T-cell (primary cell): ENCODE data around the gene NCCRP1. TPM values are rescaled to one million over a fixed set of nuclear protein-coding genes. Genes with fewer than 3 reads are reported as not detected.

Source experiments
- ATAC-seq, 4 experiments: fragments of 200-7000 bp in 3 of 4; fragments of 150-1000 bp in 1 of 4; cut with Tn5 transposase; replicated peaks in 1 of 4; 1 replicate in 3 of 4; 2 replicates in 1 of 4; pipeline ENCODE4 v1.10.0; 2021; ENCODE audit warnings: moderate library complexity in 3 of 4, mild to moderate bottlenecking in 2 of 4, moderate number of reproducible peaks in 1 of 4
- CTCF ChIA-PET, 2 donors: fragments of 300-600 bp; sonication (Branson Sonifier 250); formaldehyde crosslinking; loops; one replicate each; lab custom pipeline; 2022; ENCODE audit warnings: antibody characterized with exemption in 2 of 2; lab: Charles Lee
- POLR2A ChIA-PET, 2 donors: fragments of 300-600 bp; sonication (Branson Sonifier 250); formaldehyde crosslinking; loops; one replicate each; lab custom pipeline; 2022; ENCODE audit warnings: antibody characterized with exemption in 2 of 2; lab: Charles Lee
- DNase-seq, 35 experiments: peaks; one replicate each; pipeline versions ENCODE4 v3.0.0 to v3.0.0-alpha.2; 2013 to 2023
- H3K27ac ChIP-seq: one replicate; pipeline ENCODE4 v1.5.1; 2013; ENCODE audit warnings: low read length
- H3K27me3 ChIP-seq, 2 experiments: replicated peaks in 1 of 2; 1 replicate in 1 of 2; 2 replicates in 1 of 2; pipeline versions ENCODE4 v1.6.1 to v1.7.0; 2013; ENCODE audit warnings: low read length in 1 of 2, mixed read lengths in 1 of 2; ENCODE audit not compliant: control insufficient read depth in 2 of 2, insufficient read depth in 2 of 2; ENCODE audit errors: extremely low read depth in 1 of 2
- H3K36me3 ChIP-seq, 2 donors: 1 replicate in 1 of 2; 2 replicates in 1 of 2; pipeline versions ENCODE4 v1.6.1 to v1.7.0; 2013; ENCODE audit warnings: low read length in 1 of 2; ENCODE audit not compliant: control insufficient read depth in 2 of 2, insufficient read depth in 1 of 2; ENCODE audit errors: extremely low read depth in 1 of 2
- H3K4me1 ChIP-seq, 2 experiments: 1 replicate in 1 of 2; 2 replicates in 1 of 2; pipeline versions ENCODE4 v1.6.1 to v1.7.0; 2013; ENCODE audit warnings: low read length in 2 of 2, mixed read lengths in 1 of 2; ENCODE audit not compliant: insufficient read depth in 2 of 2, control insufficient read depth in 1 of 2; ENCODE audit errors: extremely low read depth in 1 of 2
- H3K4me3 ChIP-seq, 2 donors: 1 replicate in 1 of 2; 2 replicates in 1 of 2; pipeline versions ENCODE4 v1.5.1 to v1.7.0; 2013; ENCODE audit warnings: mild to moderate bottlenecking in 2 of 2, low read length in 1 of 2, moderate library complexity in 1 of 2; ENCODE audit not compliant: control insufficient read depth in 1 of 2; ENCODE audit errors: extremely low read depth in 1 of 2
- H3K9me3 ChIP-seq: 2 replicates; pipeline ENCODE4 v1.7.0; 2013
- H3K27ac Mint-ChIP-seq, 2 donors: one replicate each; pipeline ENCODE4 v1.8.0; 2020 to 2021; ENCODE audit warnings: mild to moderate bottlenecking in 2 of 2, mixed read lengths in 2 of 2
- H3K27me3 Mint-ChIP-seq, 2 donors: one replicate each; pipeline ENCODE4 v1.8.0; 2021 to 2022; ENCODE audit warnings: mixed read lengths in 2 of 2
- H3K36me3 Mint-ChIP-seq: one replicate; pipeline ENCODE4 v1.8.0; 2021; ENCODE audit warnings: mixed read lengths
- H3K4me1 Mint-ChIP-seq, 3 donors: one replicate each; pipeline ENCODE4 v1.8.0; 2020 to 2022; ENCODE audit warnings: mixed read lengths in 3 of 3, mild to moderate bottlenecking in 1 of 3
- H3K4me3 Mint-ChIP-seq, 3 donors: one replicate each; pipeline ENCODE4 v1.8.0; 2020 to 2022; ENCODE audit warnings: mild to moderate bottlenecking in 3 of 3, mixed read lengths in 3 of 3, moderate library complexity in 3 of 3
- H3K9me3 Mint-ChIP-seq, 3 donors: one replicate each; pipeline ENCODE4 v1.8.0; 2020 to 2022; ENCODE audit warnings: mixed read lengths in 3 of 3
- WGBS: methylation state at CpG from one replicate; pipeline ENCODE4 v1.1.5; 2013; ENCODE audit warnings: missing lambda C conversion rate; ENCODE audit not compliant: insufficient coverage; 5-methylcytosine and 5-hydroxymethylcytosine counted together
- total RNA-seq, 35 experiments: library from RNA in 6 of 35; stranded (reverse) in 6 of 35; fragments of 120-200 nt in 1 of 35; gene quantifications; one replicate each; pipeline versions ENCODE4 v1.2.1 to v1.2.4 and lab custom pipeline; 2013 to 2026

NCCRP1 gene
- total RNA-seq, 5 donors from 2014 or later (not counting 1 experiment from before 2014, with no cell fraction given), result 0.23 to 0.46 (median 0.41) TPM; not detected in 2

GRCh38 chr19:39251081-39251480 is 54.3 kb downstream of the NCCRP1 start:
- Mint-ChIP-seq H3K4me1 (peaks cover 2 to 12% (median 4%) of the 10 kb centered on the region in 3 donors), H3K36me3 (no peaks in the 10 kb centered on the region), H3K27me3 (peaks cover 0 to 12% of the 10 kb centered on the region in 2 donors), H3K9me3 (no peaks in the 10 kb centered on the region), H3K4me3 (no peak overlapping the region), H3K27ac (no peak overlapping the region)
- no peak for ATAC-seq
- no peak overlapping the region for H3K4me3 ChIP-seq
- WGBS, result 67% methylated on average over 1 of the region's 5 CpGs
- peaks cover 0 to 33% of the 10 kb centered on the region in 2 experiments for H3K27me3 ChIP-seq
- peaks cover 0 to 12% of the 10 kb centered on the region in 2 experiments for H3K4me1 ChIP-seq
- H3K27ac ChIP-seq, result no peak overlapping the region
- H3K36me3 ChIP-seq, result no peaks in the 10 kb centered on the region
- H3K9me3 ChIP-seq, result no peaks in the 10 kb centered on the region
- no peak for DNase-seq
- ChIA-PET CTCF (no interaction called here), POLR2A (interaction anchor here in 1 of 2 donors (0.6 kb wide), 1 partner anchor 289 kb away, joined by 3 read pairs; no protein-coding TSS in a partner anchor)

Other genes starting within 250 kb of the NCCRP1 start
- gene FBXO17, start 221.2 kb upstream of the NCCRP1 start, total RNA-seq, result under 1 TPM in 3 of 5 donors, not detected in 2; 0.18 to 0.46 (median 0.28) TPM
- gene FBXO27, start 164.4 kb upstream of the NCCRP1 start, total RNA-seq, result under 1 TPM in 3 of 5 donors, not detected in 2; 0.41 to 0.69 (median 0.66) TPM
- under 1 TPM in 1 of 5 donors, not detected in 4; 0.19 TPM for gene ACP7, start 112.6 kb upstream of the NCCRP1 start, total RNA-seq
- 10 to 100 TPM in 3 of 5 donors, 1 to 10 TPM in 2; 8.6 to 16.8 (median 12.9) TPM for gene PAK4, start 71.2 kb upstream of the NCCRP1 start, total RNA-seq
- gene SYCN, start 7.3 kb downstream of the NCCRP1 start, total RNA-seq, result 1 to 10 TPM in 2 of 5 donors, under 1 TPM in 1, not detected in 2; 0.82 to 1.7 (median 1.1) TPM
- not detected for gene IFNL3, start 48.0 kb downstream of the NCCRP1 start, total RNA-seq
- gene IFNL4, start 51.9 kb downstream of the NCCRP1 start, total RNA-seq, result not detected
- gene IFNL2, start 71.4 kb downstream of the NCCRP1 start, total RNA-seq, result not detected
- under 1 TPM in 1 of 5 donors, not detected in 4; 0.49 TPM for gene IFNL1, start 99.4 kb downstream of the NCCRP1 start, total RNA-seq
- gene LRFN1, start 123.9 kb downstream of the NCCRP1 start, total RNA-seq, result 10 to 100 TPM in 2 of 5 donors, 1 to 10 TPM in 3; 3.5 to 10.9 (median 8.7) TPM
- 100 to 1,000 TPM; 337 to 427 (median 397) TPM for gene GMFG, start 139.1 kb downstream of the NCCRP1 start, total RNA-seq
- 10 to 100 TPM; 59.4 to 72.3 (median 62.0) TPM for gene SAMD4B, start 145.5 kb downstream of the NCCRP1 start, total RNA-seq
- 10 to 100 TPM; 43.0 to 96.1 (median 45.9) TPM for gene PAF1, start 194.1 kb downstream of the NCCRP1 start, total RNA-seq
- gene MED29, start 194.4 kb downstream of the NCCRP1 start, total RNA-seq, result 10 to 100 TPM; 42.0 to 48.7 (median 47.0) TPM
- 1,000 to 10,000 TPM in 1 of 5 donors, 100 to 1,000 TPM in 4; 208 to 1,013 (median 233) TPM for gene ZFP36, start 209.9 kb downstream of the NCCRP1 start, total RNA-seq
- 10 to 100 TPM; 25.2 to 88.1 (median 36.7) TPM for gene PLEKHG2, start 215.7 kb downstream of the NCCRP1 start, total RNA-seq
- 1,000 to 10,000 TPM; 3,669 to 4,521 (median 4,268) TPM for gene RPS16, start 239.0 kb downstream of the NCCRP1 start, total RNA-seq
- 100 to 1,000 TPM; 180 to 301 (median 194) TPM for gene SUPT5H, start 248.6 kb downstream of the NCCRP1 start, total RNA-seq